T-helper 2 cell (primary cell): ENCODE measurements around the gene ATP13A5.

Source experiments
- DNase-seq, 5 experiments: peaks; one replicate each; pipeline versions ENCODE4 v3.0.0 to v3.0.0-alpha.2; 2012 to 2022

Gene ATP13A5

DNA sequence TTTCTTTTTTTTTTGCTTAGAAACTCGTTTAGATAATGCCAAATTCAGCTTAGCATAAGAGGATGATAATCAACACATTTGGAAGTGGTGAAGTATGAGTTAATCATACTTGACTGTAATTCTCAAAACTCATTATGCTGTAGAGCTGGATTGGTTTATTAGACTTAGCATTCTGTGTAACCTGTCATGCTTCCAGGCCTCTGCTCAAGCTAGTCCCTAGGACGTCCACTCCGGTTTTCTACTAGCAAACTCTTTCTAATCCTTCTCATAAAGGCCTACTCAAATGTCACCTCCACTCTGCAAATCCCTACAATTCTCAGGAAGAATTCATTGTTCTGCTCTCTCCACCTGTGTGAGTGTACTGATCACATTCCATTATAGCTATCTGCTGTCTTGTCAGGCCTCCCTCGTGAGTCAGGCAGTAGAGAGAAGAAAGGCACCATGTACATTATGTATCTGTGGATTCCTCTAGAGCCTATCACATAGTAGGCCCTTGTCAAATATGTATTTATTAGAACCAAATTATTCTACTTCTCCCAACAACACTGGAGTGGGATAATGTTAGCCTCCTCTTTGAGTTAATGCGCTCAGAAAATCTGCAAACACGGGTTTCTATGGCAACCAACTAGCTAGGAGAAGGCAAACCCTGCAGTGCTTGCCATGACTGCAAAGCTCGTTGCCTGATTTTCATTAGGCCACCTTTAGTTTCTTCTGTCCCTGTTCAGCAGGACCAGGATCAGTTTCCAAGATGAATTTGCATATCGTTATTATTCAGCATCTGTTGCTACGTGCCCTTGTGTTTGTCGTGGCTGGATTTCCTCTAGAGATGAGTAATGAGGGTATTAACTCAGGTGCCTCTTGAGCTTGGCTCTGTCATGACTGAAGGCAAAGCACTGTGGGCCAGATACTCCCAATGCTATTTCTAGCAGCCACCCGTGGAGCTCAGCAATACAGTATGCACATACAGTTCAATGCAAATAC lies 30.7 kb downstream of the ATP13A5 start:
- peak in 1 of 5 experiments; percentile 8 for DNase-seq

DNA sequence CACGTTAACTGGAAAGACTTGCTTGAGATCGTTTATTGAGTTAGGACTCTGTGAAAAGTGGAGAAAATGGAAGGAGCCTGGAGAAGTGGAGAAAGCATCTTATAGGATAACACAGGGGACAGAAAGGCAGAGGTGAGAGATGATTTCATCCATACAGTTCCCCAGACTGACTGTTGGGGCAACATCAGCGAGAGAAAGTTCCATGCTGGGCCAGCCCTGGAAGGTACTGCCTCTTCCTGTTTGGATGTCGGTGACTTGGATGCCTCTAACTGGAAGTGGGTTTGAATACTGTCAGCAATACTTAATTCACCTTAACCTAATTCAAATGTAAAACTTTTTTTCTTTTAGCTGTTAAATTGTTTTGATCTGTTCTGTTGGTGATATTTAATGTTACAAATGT lies 32.3 kb downstream of the ATP13A5 start:
- no peak for DNase-seq

DNA sequence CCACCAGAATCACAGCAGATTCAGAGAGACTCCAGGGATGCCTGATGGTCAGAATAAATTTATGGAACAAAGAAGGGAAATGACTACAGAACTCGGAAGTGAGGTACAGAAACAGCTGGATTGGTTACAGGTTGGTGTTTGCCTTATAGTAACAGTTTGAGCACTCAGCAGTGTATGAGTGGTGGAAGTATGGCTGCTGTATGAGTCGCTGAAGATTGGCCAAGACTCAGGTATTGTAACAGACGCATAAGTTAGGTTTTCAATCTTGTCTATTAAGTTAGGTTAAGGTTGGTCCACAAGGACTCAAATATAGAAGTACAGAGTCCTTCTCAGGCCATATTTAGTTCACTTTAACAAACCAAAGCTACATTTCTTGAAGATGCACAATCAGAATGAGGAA lies 33.1 kb downstream of the ATP13A5 start:
- no peak for DNase-seq

DNA sequence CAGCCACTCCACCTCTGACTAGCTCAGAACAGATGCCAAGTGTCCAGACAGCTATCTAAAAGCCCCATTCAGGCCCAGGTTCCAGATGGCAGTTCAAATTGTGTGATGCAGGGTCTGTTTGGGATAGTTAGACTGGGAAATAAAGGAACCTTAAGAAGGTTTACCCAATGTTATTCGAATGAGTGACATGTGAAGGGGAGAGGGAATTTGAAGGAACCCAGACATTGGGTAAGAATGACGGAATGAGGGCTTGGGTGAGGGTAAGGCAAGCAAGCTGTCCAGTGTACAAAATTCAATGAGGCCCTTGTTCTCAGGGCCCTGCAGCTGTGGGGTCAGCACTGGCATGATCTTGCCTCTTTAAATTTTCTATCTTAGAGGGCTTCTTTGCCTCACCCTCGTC lies 34.1 kb downstream of the ATP13A5 start:
- DNase-seq: no peak

GRCh38 chr3:193343726-193344222 lies 34.8 kb downstream of the ATP13A5 start:
- DNase-seq: no peak

- no peak for DNase-seq
These were observed 36.0 kb downstream of the ATP13A5 start for GRCh38 chr3:193342551-193342950.

GRCh38 chr3:193335031-193335430 lies 43.5 kb downstream of the ATP13A5 start:
- DNase-seq: no peak

DNA sequence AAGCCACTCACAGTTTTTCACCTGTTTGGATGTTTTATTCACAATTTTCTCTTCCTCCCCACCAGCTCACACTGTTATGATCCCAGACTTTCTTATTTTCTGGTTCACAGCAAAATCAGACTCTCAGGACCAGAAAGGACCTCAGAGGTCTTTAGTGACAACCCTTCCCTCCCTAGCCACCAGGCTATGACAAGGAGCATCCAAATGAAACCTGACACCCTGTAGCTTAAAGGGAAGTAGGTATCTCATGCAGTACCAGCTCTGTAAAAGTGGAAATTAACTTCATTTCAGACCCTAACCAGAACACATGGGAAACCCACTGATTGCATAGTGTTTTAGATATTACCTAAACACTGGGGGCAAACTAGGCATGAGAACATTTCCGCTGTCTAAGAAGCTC lies 45.3 kb downstream of the ATP13A5 start:
- no peak for DNase-seq

DNA sequence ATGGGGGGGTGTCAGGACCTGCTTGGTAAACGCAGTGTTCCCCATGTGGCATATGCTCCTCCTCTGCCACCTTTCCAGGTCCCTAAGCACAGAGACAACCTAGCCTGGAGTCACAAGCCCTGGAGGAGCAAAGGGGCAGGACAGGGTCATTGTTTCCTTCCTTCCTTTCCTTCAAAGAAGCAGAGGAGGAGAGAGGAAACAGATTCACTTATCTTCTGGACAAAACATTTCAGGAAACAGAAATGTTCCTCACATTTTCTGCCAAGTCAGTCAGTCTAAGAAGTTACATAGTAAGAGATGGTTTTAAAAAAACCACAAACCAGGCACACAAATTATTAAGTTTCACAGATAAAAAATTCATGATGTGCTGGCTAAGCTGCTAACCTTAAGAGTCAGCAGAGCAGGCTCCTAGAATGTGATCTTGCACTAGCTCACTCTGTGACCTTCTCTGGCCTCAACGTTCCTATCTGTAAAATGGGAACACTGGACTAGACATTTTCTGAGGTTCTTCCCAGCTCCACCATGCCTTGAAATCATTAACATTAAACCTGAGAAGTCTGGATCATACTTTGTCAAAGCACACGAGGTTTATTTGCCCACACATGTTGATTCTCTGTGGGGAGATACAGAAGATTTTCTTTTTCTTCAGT lies 47.9 kb downstream of the ATP13A5 start:
- no peak for DNase-seq

- DNase-seq: no peak
These were observed 60.8 kb downstream of the ATP13A5 start for GRCh38 chr3:193317682-193318300.

DNA sequence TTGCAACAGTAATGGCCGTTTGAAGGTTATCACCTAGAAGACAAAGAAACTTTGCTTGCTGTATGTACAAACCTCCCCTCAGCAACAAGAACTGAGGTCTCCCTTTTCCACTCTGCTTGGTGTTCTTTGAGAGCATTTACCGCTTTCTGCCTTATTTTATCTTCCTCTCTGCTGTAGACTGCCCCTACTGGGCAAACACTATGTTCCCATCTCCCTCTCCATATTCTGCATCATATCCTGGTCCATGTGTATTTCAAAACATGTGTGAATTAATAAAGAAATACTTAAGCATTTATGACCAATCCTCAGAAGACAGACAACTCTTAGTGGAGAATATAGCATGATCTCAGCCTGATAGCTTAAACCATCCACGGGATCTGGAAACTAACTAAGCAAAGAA lies 64.4 kb downstream of the ATP13A5 start:
- DNase-seq: no peak

- no peak for DNase-seq
These were observed 65.2 kb downstream of the ATP13A5 start for GRCh38 chr3:193313061-193313958.

DNA sequence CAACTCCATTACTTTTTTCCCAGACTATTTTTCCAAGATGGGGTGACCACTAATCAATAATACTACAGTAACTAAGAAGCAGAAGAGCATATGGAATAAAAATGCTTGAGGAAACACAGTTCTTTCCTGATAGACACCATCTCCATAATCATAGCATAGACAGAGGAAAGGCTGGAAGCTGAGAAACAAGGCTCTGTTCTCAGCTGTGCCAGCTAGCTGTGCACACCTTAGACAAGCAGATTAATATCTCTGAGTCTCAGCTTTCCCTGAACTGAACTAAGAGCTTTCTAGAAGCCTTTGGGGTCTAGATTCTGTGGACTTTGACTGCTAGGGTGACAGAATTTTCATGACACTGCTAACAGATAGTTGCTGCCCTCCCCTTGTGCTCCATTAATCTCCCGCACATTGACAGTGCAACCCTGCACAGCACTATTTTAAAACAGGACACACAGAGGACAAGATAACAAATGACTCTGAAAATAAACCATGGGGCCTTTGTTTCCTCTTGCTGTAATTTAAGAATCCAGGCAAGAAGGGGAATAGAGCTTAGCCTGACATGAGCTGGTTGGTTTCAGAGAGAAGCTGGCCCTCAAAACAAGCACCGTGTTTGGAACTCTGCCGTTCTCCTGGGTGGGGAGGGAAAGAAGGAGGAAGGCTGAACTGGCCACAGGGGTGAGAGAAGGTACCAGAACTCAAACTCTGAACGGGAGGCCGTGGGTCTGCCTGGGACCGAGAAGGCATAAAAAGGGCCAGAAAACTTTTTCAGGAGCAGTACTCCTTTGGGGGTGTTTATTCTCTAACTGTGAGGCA lies 67.4 kb downstream of the ATP13A5 start:
- DNase-seq: no peak

- no peak for DNase-seq
These were observed 73.2 kb downstream of the ATP13A5 start for GRCh38 chr3:193305356-193305755.

DNA sequence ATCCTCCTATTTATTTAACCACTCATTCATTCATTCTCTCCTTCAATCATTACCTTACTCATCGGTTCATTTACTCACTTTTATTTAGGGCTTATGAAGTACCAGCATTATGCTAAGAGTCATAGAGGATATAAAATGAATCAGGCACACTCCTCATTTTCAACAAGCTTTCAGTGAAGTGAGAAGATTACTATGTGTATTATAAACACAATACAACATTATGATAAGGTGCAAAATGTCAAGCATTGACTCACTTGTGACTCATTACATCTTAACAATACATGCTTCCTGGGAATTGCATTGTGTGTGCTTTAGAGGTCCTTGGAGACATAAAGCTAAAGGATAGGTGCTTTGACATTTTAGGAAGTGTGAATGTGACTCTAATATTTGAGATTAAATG lies 77.1 kb downstream of the ATP13A5 start:
- no peak for DNase-seq

- peak in 1 of 5 experiments; percentile 63 for DNase-seq
These were observed 81.1 kb downstream of the ATP13A5 start for GRCh38 chr3:193297421-193297820.

DNA sequence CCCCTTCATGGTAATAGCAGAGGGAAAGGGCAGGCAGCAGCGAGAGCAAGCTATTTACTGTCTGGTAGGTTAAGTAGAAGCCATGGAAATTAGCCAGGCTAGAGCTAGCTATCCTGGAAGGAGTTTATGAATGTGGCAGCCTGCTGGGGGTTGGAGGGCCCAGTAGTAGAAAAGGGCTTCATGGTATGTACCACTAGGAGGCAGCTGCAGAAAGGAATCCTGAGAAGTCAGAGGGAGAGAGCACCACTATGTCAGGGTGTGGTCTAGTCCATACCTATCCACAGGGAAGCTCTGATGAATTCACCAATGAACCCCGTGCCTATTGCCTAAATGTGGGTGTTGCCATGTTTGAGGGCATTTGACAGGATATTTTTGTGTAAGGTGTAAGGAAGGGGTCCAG lies 82.6 kb downstream of the ATP13A5 start:
- DNase-seq: no peak

DNA sequence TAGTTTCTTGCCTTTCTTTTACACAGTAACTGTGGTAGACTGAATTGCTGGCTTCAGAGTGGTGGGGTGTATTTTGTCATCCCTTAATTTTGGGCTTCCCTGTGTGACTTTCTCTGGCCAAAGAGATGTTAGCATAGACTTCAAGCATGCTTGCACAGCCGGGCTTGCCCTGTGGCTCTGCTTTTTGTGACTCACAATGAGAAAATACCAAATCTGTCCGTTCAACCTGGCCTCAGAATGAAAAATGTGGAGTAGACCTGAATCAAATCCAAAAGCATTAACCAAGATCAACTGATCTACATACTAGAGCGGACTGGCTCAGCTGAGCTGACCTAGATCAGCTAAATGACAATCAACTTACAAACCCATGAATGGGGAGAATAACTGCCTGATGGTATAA lies 86.2 kb downstream of the ATP13A5 start:
- DNase-seq: no peak

DNA sequence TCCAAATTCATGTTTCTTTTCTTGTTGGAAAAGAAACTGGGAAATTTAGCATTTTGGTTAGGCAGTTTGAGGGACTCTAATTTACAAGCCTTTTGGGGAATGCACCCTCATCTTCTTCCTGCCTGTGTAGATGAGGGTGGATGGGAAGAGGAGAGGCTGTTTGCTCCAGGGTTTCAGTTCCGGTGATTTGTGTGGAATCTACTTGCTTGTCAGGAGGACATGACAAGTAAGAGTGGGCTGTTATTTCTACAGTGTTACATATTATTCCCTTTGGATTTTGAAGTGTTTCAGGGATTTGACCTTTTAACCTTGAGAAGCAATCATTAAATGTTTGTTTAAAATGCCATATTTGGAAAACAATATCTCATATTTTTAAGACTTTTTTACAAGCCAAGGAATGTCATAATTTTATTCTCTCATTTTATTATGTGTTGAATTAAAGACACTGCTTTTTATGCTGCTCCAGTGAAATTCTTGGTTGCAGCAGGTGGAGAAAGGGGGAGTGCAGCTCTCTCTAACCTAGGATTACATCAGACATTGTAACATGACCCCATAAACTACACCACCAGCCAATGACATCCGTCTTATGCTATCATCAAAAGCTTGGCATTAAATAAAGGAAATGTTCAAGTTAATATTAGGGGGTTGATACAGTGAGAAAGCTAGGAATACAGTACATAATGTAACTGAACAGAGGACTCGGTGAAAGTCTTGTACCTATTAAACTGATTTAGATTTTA lies 107.3 kb downstream of the ATP13A5 start:
- DNase-seq: no peak

GRCh38 chr3:193270451-193270850 lies 108.1 kb downstream of the ATP13A5 start:
- DNase-seq: no peak
